ENCODE data around the gene SS18. TPM values are rescaled to one million over a fixed set of nuclear protein-coding genes. Genes with fewer than 3 reads are reported as not detected.
"Not testable (repeated sequence)": the region's sequence is repeated elsewhere in the genome, so short reads cannot be mapped to it uniquely, and the experiment has no call there.

The SS18 gene
- total RNA-seq, 1 donor from 2014 or later, result 99.7 TPM

- CTCF ChIA-PET, result no interaction called here
- no peak for DNase-seq
- no peak overlapping the region for H3K4me3 Mint-ChIP-seq
- no peak for ATAC-seq (ENCODE audit: low read depth)
- no peaks in the 10 kb centered on the region for H3K4me1 Mint-ChIP-seq
- H3K9me3 Mint-ChIP-seq, result peaks cover 8% of the 10 kb centered on the region
- no peak overlapping the region for H3K27ac Mint-ChIP-seq
- no peak for TF ChIP-seq CTCF (IDR thresholded peaks at IDR 0.05)
- POLR2A ChIA-PET, result no interaction called here
- no peaks in the 10 kb centered on the region for H3K27me3 Mint-ChIP-seq
- intact Hi-C loops (cut with micrococcal nuclease), result loop anchor here (2.0 to 10.0 kb wide), 2 partner anchors 37 to 203 kb away; partner anchors contain the start of gene SS18
- no peaks in the 10 kb centered on the region for H3K36me3 Mint-ChIP-seq (ENCODE audit: low read depth)
These were observed 37.4 kb upstream of the SS18 start for GRCh38 chr18:26127786-26128185.

- DNase-seq; ATAC-seq (ENCODE audit: low read depth); H3K4me3 Mint-ChIP-seq; H3K36me3 Mint-ChIP-seq (ENCODE audit: low read depth); H3K4me1 Mint-ChIP-seq; H3K27ac Mint-ChIP-seq; H3K27me3 Mint-ChIP-seq; POLR2A ChIA-PET; CTCF ChIA-PET; H3K9me3 Mint-ChIP-seq: not testable (repeated sequence)
- intact Hi-C loops (cut with micrococcal nuclease), result loop anchor here (2.0 to 10.0 kb wide), 2 partner anchors 15 to 197 kb away; no protein-coding TSS in a partner anchor
These were observed 31.6 kb upstream of the SS18 start for GRCh38 chr18:26121994-26122393.

- H3K36me3 Mint-ChIP-seq (ENCODE audit: low read depth), result no peaks in the 10 kb centered on the region
- TF ChIP-seq CTCF (IDR thresholded peaks at IDR 0.05), result no peak
- peaks cover 8% of the 10 kb centered on the region for H3K9me3 Mint-ChIP-seq
- intact Hi-C loops (cut with micrococcal nuclease), result loop anchor here (10.0 kb wide), 1 partner anchor 197 kb away; no protein-coding TSS in a partner anchor
- no peak overlapping the region for H3K27ac Mint-ChIP-seq
- ChIA-PET CTCF (no interaction called here), POLR2A (no interaction called here)
- peaks cover 9% of the 10 kb centered on the region for H3K27me3 Mint-ChIP-seq
- DNase-seq (no peak), ATAC-seq (ENCODE audit: low read depth) (no peak)
- no peak overlapping the region for H3K4me3 Mint-ChIP-seq
- no peaks in the 10 kb centered on the region for H3K4me1 Mint-ChIP-seq
These were observed 31.1 kb upstream of the SS18 start for GRCh38 chr18:26121476-26121875.

- Mint-ChIP-seq H3K36me3 (ENCODE audit: low read depth) (no peaks in the 10 kb centered on the region), H3K27me3 (peaks cover 9% of the 10 kb centered on the region), H3K4me1 (no peaks in the 10 kb centered on the region), H3K4me3 (no peak overlapping the region), H3K9me3 (peaks cover 13% of the 10 kb centered on the region), H3K27ac (no peak overlapping the region)
- DNase-seq (no peak), ATAC-seq (ENCODE audit: low read depth) (no peak)
- ChIA-PET POLR2A (interaction anchor here (0.7 kb wide), 1 partner anchor 773 kb away, joined by 4 read pairs; no protein-coding TSS in a partner anchor), CTCF (no interaction called here)
- intact Hi-C loops (cut with micrococcal nuclease), result no loop called here
- TF ChIP-seq CTCF (IDR thresholded peaks at IDR 0.05), result no peak
These were observed 28.8 kb upstream of the SS18 start for GRCh38 chr18:26119246-26119645.

- POLR2A ChIA-PET, result no interaction called here
- Mint-ChIP-seq H3K27ac (no peak overlapping the region), H3K4me3 (no peak overlapping the region), H3K4me1 (no peaks in the 10 kb centered on the region), H3K9me3 (no peaks in the 10 kb centered on the region), H3K27me3 (no peaks in the 10 kb centered on the region), H3K36me3 (ENCODE audit: low read depth) (no peaks in the 10 kb centered on the region)
- TF ChIP-seq CTCF (IDR thresholded peaks at IDR 0.05), result no peak
- no peak for DNase-seq
- CTCF ChIA-PET, result no interaction called here
- ATAC-seq (ENCODE audit: low read depth), result no peak
- intact Hi-C loops (cut with micrococcal nuclease), result no loop called here
These were observed 13.6 kb upstream of the SS18 start for GRCh38 chr18:26104035-26104434.

GRCh38 chr18:26103579-26103978, 13.2 kb upstream of the SS18 start:
- ChIA-PET CTCF (no interaction called here), POLR2A (no interaction called here)
- no peak for ATAC-seq (ENCODE audit: low read depth)
- Mint-ChIP-seq H3K36me3 (ENCODE audit: low read depth) (no peaks in the 10 kb centered on the region), H3K4me3 (no peak overlapping the region), H3K9me3 (no peaks in the 10 kb centered on the region), H3K4me1 (no peaks in the 10 kb centered on the region), H3K27ac (no peak overlapping the region), H3K27me3 (no peaks in the 10 kb centered on the region)
- no peak for DNase-seq
- intact Hi-C loops (cut with micrococcal nuclease), result no loop called here
- no peak for TF ChIP-seq CTCF (IDR thresholded peaks at IDR 0.05)
